ENCODE data around the gene STAC3.

The STAC3 gene

GRCh38 chr12:57211791-57212700 lies 38.9 kb downstream of the STAC3 start:
- in situ Hi-C loops (cut with HindIII; ENCODE audit: low sequenced_read_pairs) = no loop called here

- in situ Hi-C loops (cut with HindIII; ENCODE audit: low sequenced_read_pairs) = no loop called here
These were observed 39.9 kb downstream of the STAC3 start for GRCh38 chr12:57210926-57211692.

- in situ Hi-C loops (cut with HindIII; ENCODE audit: low sequenced_read_pairs) = no loop called here
These were observed 40.5 kb downstream of the STAC3 start for GRCh38 chr12:57210461-57210860.

DNA sequence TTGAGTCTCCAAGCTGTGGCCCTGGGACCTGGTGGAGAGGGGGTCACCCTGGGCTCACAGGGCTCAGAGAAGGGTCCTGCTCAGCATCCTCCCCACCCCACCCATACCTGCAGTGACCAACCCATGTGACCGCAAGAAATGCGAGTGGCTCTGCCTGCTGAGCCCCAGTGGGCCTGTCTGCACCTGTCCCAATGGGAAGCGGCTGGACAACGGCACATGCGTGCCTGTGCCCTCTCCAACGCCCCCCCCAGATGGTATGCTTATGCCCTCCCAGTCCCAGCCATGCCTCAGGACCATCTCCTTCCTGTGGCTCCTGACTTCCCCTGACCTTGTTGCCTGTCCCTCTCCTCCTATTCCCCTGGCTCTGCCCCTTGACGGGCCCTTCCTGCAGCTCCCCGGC lies 41.1 kb downstream of the STAC3 start:
- in situ Hi-C loops (cut with HindIII; ENCODE audit: low sequenced_read_pairs) = no loop called here

DNA sequence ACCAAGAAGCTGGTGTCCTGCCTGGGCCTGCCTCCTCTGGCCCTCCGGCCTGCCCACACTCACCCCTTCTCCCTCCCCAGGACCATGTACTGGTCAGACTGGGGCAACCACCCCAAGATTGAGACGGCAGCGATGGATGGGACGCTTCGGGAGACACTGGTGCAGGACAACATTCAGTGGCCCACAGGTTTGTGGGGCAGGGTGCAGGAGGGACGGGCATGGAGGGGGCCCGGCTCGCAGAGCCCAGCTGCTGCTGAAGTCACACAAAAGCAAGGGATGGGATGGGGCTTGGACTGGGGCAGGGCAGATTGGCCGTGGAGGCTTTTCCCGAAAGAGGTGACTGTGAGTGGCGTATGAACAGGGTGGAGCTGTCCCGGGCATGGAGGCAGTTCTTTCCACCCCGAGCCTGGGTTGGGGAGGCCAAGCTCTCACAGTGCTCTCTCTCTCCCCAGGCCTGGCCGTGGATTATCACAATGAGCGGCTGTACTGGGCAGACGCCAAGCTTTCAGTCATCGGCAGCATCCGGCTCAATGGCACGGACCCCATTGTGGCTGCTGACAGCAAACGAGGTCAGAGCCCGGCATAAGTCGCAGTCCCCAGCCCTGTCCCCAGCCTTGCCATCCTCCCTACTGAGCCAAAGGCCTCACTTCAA lies 42.2 kb downstream of the STAC3 start:
- in situ Hi-C loops (cut with HindIII; ENCODE audit: low sequenced_read_pairs) = no loop called here

DNA sequence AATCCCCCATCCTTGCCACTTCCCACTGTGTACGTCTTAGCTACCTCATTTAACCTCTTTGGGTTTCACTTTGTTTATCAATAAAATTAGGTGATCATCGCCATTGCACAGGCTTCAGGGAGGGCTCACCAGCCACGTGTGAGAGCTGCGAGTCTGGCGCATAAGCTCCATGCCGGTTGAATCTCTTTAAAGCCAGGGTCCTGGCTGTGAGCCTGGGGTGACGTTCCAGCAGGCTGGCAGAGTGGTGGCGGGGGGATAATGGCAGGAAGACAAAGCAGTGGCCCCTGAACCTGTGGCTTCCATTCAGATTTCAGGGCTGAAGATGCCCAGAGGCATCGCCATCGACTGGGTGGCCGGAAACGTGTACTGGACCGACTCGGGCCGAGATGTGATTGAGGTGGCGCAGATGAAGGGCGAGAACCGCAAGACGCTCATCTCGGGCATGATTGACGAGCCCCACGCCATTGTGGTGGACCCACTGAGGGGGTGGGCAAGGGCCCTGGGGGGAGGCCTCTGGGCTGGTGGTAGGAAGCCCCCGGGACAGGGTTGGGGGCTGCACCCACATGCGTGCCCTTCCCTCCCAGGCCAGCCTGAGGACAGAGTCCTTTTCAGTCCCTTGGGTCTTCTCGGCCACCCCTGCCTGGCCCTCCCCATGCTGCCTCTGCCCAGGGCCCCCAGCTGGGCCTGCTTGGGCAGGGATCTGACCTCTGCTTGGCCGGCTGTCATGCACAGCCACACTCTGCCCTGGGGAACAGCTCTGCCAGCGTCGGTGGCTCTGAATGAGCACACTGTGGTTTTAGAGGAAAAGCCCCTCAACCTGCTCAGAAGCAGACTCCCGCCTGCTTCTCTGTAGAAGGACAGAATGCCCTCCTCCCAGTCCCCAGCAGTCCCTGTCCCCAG lies 43.0 kb downstream of the STAC3 start:
- in situ Hi-C loops (cut with HindIII; ENCODE audit: low sequenced_read_pairs) = no loop called here

DNA sequence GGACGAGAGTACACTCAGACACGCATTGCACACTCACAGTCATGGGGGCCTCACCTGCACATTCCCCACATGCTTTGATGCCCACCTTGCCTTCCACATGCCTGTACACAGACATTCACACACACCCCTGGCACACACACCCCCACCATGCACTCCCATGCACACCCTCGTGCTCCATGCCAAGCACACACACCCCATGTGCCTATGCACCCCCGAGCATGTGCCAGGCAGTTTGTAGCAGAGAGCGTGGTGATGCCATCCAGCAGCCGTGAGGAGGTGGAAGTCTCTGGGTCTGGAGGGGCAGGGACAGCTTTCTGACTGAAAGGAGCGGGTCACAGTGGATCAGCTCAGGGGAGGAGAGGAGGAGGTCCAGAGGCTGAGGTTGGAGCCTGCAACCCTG lies 45.1 kb downstream of the STAC3 start:
- in situ Hi-C loops (cut with HindIII; ENCODE audit: low sequenced_read_pairs) = no loop called here

- in situ Hi-C loops (cut with HindIII; ENCODE audit: low sequenced_read_pairs) = no loop called here
These were observed 45.8 kb downstream of the STAC3 start for GRCh38 chr12:57205186-57205585.

DNA sequence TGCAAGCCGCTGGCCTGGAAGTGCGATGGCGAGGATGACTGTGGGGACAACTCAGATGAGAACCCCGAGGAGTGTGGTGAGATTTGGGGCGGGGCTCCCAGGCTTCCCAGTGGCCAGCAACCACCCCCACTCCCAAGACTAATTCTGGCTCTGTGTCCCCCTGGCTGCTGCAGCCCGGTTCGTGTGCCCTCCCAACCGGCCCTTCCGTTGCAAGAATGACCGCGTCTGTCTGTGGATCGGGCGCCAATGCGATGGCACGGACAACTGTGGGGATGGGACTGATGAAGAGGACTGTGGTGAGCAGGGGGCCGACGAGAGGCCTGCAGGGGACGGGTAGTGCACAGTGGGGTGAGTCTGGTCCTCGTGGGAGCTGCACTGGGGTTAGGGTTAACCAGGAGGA lies 46.5 kb downstream of the STAC3 start:
- in situ Hi-C loops (cut with HindIII; ENCODE audit: low sequenced_read_pairs) = no loop called here

DNA sequence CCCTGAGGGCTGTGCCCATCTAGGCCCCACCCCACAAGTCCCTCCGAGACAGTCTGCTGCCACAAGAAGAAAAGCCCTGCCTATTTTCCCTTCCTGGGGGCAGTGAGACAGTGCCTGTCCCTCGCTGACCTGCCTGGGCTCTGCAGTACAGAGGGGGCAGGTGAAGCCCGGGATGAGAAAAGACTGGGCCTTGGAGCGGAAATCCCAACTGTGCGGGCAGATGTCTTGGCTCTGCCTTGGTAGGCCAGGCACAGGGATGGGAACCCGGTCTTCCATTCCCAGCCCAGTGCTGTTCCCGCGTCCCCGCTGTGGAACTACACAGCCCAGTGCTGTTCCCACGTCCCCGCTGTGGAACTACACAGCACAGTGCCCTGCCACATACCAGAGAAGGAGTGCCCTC lies 47.2 kb downstream of the STAC3 start:
- in situ Hi-C loops (cut with HindIII; ENCODE audit: low sequenced_read_pairs) = no loop called here

DNA sequence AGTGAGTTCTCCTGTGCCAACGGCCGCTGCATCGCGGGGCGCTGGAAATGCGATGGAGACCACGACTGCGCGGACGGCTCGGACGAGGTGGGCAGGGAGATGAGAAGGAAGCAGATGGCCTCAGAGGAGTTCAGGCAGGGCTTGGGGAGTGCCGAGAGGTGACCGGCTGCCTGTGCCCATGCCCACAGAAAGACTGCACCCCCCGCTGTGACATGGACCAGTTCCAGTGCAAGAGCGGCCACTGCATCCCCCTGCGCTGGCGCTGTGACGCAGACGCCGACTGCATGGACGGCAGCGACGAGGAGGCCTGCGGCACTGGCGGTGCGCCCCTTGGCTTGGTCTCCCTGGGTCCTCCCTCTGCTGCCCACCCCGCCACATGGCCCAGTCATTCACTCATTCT lies 47.8 kb downstream of the STAC3 start:
- in situ Hi-C loops (cut with HindIII; ENCODE audit: low sequenced_read_pairs) = no loop called here

- in situ Hi-C loops (cut with HindIII; ENCODE audit: low sequenced_read_pairs) = no loop called here
These were observed 48.7 kb downstream of the STAC3 start for GRCh38 chr12:57202321-57202720.

- in situ Hi-C loops (cut with HindIII; ENCODE audit: low sequenced_read_pairs) = no loop called here
These were observed 49.4 kb downstream of the STAC3 start for GRCh38 chr12:57201631-57202030.

DNA sequence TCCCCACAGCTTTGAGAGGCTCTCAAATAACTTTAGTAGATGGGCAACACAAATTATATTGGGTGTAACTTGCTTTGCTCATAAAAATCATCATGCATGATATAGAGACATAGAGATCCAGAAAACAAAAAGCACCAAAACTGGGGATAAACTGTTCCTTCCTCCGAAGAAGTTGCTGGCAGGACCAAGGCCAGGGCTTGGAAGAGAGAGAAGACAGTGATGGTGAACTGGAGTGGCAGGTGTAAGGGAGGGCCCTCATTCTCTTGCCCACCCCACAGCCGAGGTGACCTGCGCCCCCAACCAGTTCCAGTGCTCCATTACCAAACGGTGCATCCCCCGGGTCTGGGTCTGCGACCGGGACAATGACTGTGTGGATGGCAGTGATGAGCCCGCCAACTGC lies 49.8 kb downstream of the STAC3 start:
- in situ Hi-C loops (cut with HindIII; ENCODE audit: low sequenced_read_pairs) = no loop called here

DNA sequence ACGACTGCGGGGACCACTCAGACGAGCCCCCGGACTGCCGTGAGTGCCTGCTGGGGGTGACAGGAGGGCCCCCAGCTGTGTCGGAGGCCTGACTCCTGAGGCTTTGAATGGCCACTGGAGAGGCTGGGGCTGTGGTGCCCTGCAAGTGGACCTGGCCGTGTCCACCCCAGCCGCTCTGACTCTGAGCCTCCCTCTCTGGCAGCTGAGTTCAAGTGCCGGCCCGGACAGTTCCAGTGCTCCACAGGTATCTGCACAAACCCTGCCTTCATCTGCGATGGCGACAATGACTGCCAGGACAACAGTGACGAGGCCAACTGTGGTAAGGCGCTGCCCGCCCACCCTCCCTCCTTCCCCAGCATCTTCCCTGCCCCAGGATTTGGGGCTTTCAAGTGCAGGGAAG lies 50.5 kb downstream of the STAC3 start:
- in situ Hi-C loops (cut with HindIII; ENCODE audit: low sequenced_read_pairs) = no loop called here

DNA sequence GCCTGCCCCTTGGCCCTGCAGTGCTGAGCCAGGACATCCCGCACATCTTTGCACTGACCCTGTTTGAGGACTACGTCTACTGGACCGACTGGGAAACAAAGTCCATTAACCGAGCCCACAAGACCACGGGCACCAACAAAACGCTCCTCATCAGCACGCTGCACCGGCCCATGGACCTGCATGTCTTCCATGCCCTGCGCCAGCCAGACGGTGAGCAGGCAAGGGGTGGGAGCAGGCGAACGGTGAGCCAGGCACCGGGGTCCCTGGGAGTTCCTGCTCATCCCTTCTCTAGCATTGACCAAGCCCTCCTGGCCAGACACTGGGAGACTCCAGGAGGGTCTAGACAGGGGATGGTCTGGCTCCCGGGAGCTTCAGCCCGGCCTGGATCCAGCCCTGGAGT lies 51.8 kb downstream of the STAC3 start:
- in situ Hi-C loops (cut with HindIII; ENCODE audit: low sequenced_read_pairs) = no loop called here

DNA sequence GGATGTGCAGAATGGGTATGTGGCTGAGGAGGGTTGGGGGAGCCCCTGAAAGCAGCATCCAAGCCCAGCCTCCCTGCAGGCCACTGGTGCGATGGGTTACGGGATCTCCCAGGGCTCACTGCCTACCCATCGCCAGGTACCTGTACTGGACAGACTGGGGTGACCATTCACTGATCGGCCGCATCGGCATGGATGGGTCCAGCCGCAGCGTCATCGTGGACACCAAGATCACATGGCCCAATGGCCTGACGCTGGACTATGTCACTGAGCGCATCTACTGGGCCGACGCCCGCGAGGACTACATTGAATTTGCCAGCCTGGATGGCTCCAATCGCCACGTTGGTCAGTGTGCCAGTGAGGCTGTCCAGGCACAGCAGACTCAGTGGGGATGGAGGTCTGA lies 52.7 kb downstream of the STAC3 start:
- in situ Hi-C loops (cut with HindIII; ENCODE audit: low sequenced_read_pairs) = no loop called here

DNA sequence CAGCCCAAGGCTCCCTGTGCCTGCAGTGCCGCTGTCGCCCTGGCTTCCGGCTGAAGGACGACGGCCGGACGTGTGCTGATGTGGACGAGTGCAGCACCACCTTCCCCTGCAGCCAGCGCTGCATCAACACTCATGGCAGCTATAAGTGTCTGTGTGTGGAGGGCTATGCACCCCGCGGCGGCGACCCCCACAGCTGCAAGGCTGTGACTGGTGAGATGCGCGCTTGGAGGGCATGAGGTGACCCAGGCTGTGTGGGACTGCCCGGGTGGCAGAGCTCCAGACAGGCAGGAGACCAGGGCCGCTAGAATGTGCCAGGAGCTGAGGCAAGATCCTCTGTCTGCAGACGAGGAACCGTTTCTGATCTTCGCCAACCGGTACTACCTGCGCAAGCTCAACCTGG lies 54.0 kb downstream of the STAC3 start:
- in situ Hi-C loops (cut with HindIII; ENCODE audit: low sequenced_read_pairs) = no loop called here

GRCh38 chr12:57196439-57196838 lies 54.5 kb downstream of the STAC3 start:
- in situ Hi-C loops (cut with HindIII; ENCODE audit: low sequenced_read_pairs) = no loop called here

GRCh38 chr12:57195611-57196371 lies 55.2 kb downstream of the STAC3 start:
- in situ Hi-C loops (cut with HindIII; ENCODE audit: low sequenced_read_pairs) = no loop called here

All from endothelial cell of hepatic sinusoid (primary cell).